Measurements from ENCODE around the gene SEMA3F. TPM values are rescaled to one million over a fixed set of nuclear protein-coding genes. Genes with fewer than 3 reads are reported as not detected.

The SEMA3F gene
- total RNA-seq, 2 donors from 2014 or later: 14.7 to 24.0 TPM

DNA sequence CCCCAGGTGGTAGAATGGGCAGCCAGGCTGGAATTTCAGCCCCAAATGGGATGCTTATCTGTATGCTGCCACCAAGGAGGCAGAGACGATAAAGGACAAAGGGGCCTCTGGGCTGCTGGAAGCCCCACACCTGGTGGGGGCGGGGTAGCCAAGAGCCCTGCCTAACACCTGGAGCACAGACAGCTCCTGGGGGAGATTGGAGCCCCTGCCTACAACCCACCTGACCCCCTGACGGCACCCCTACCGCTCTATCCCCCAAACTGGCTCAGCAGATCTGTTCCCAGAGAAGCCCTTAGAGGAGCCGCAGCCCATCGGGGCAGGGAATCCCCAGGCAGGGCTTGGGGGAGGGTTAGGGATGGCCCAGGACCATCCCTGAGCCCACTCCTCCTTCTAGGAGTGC lies 15.8 kb upstream of the SEMA3F start:
- intact Hi-C loops (cut with DNase I): no loop called here
- Histone ChIP-seq H3K9ac (ENCODE audit: low read depth in 2 of 2, low read length in 2 of 2) (no peak overlapping the region), H3K9me3 (no peaks in the 10 kb centered on the region), H3K27me3 (no peaks in the 10 kb centered on the region), H3K27ac (no peak overlapping the region), H3K36me3 (no peaks in the 10 kb centered on the region), H3K4me3 (no peak overlapping the region), H3K4me1 (no peaks in the 10 kb centered on the region)
- DNase-seq: no peak
- TF ChIP-seq, protein P1, sequence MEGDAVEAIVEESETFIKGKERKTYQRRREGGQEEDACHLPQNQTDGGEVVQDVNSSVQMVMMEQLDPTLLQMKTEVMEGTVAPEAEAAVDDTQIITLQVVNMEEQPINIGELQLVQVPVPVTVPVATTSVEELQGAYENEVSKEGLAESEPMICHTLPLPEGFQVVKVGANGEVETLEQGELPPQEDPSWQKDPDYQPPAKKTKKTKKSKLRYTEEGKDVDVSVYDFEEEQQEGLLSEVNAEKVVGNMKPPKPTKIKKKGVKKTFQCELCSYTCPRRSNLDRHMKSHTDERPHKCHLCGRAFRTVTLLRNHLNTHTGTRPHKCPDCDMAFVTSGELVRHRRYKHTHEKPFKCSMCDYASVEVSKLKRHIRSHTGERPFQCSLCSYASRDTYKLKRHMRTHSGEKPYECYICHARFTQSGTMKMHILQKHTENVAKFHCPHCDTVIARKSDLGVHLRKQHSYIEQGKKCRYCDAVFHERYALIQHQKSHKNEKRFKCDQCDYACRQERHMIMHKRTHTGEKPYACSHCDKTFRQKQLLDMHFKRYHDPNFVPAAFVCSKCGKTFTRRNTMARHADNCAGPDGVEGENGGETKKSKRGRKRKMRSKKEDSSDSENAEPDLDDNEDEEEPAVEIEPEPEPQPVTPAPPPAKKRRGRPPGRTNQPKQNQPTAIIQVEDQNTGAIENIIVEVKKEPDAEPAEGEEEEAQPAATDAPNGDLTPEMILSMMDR (IDR thresholded peaks at IDR 0.05): no peak

DNA sequence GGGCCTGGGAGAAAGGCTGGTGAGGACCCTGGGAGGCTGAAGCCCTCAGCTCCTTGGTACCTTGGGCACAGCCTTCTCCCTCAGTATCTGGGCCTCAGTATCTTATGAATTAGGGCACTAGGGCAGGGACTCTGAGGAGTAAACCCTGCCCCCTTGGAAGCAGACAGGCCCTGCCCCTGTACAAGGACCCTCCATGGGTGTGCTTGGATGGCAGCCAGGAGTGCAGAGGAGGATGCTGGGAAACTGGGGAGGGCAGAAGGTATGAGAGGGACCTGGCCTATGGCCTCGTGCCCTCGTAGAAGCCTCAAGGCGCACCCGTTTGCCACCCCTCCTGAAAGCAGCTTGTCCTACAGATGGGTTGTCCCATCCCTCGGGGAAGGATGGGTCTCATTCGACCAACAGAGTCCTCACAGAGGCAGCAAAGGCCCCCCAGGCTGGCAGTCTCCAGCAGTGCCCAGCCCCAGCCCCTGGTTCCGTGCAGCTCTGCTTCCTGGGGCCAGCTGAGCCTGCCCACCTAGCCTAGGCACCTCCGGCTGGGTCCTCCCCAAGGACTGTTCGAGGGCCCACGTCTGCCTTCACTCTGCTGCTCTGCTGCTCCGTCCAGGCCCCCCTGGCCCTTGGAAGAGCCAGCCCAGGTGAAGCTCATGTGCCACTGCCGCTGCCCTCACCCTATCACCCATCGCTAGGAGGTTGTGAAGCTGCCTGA lies 15.3 kb upstream of the SEMA3F start:
- no peak for DNase-seq
- Histone ChIP-seq H3K9me3 (no peaks in the 10 kb centered on the region), H3K4me3 (no peak overlapping the region), H3K27me3 (no peaks in the 10 kb centered on the region), H3K9ac (ENCODE audit: low read depth in 2 of 2, low read length in 2 of 2) (no peak overlapping the region), H3K4me1 (no peaks in the 10 kb centered on the region), H3K27ac (no peak overlapping the region), H3K36me3 (no peaks in the 10 kb centered on the region)
- intact Hi-C loops (cut with DNase I): no loop called here
- TF ChIP-seq, protein P1 (IDR thresholded peaks at IDR 0.05): no peak

DNA sequence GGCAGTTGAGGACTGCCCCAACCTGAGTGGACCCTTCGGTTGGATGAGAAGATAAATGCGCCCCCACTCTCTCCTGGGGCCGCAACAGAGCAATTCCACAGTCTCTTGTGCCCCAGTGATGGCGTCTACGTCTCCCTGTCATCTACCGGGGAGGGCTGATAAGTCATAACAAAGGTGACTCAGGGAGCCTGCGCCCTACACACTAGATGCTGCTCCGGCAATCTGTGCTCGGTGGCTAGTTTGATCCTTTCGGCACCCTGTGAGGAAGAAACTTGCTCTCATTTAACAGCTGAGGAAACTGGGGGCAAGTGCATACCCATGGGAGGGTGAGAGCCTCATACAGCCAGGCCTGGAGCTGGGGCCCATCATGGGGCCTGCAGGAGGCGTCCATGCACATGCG lies 14.1 kb upstream of the SEMA3F start:
- Histone ChIP-seq H3K36me3 (no peaks in the 10 kb centered on the region), H3K9me3 (no peaks in the 10 kb centered on the region), H3K27me3 (no peaks in the 10 kb centered on the region), H3K4me3 (no peak overlapping the region), H3K4me1 (no peaks in the 10 kb centered on the region), H3K27ac (no peak overlapping the region), H3K9ac (ENCODE audit: low read depth in 2 of 2, low read length in 2 of 2) (no peak overlapping the region)
- intact Hi-C loops (cut with DNase I): no loop called here
- DNase-seq: no peak
- TF ChIP-seq, protein P1 (IDR thresholded peaks at IDR 0.05): no peak

DNA sequence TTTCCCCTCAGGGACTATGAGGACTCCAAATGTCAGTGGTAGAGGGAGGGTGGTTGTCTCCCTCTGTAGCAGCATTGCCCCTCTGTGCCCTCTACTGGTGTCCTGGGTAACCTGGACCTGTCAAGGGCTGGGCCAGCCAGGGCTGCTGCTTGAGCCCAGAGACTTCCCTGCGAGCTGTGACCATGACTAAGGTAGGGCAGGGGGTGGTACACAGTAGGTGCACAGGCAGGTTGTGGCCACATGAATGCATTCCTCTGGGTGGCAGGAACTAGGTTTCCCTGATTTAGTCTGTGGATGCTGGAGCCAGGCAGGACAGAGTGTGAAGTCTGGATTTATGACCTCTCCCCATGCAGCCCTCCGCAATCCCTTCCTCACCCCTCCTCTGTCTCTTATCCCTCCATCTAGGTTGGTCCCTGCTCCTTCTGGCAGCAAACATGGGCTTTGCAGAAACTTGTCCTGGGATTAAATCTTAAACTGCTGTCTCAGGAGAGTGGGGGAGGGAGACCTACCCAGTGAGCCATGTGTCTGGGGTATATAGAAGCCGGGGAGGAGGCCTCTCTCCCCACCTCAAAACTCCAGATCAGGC lies 8.7 kb upstream of the SEMA3F start:
- intact Hi-C loops (cut with DNase I): no loop called here
- Histone ChIP-seq H3K9me3 (no peaks in the 10 kb centered on the region), H3K4me3 (no peak overlapping the region), H3K4me1 (no peaks in the 10 kb centered on the region), H3K27me3 (no peaks in the 10 kb centered on the region), H3K9ac (ENCODE audit: low read depth in 2 of 2, low read length in 2 of 2) (no peak overlapping the region), H3K36me3 (no peaks in the 10 kb centered on the region), H3K27ac (no peak overlapping the region)
- DNase-seq: no peak
- TF ChIP-seq, protein P1 (IDR thresholded peaks at IDR 0.05): no peak

DNA sequence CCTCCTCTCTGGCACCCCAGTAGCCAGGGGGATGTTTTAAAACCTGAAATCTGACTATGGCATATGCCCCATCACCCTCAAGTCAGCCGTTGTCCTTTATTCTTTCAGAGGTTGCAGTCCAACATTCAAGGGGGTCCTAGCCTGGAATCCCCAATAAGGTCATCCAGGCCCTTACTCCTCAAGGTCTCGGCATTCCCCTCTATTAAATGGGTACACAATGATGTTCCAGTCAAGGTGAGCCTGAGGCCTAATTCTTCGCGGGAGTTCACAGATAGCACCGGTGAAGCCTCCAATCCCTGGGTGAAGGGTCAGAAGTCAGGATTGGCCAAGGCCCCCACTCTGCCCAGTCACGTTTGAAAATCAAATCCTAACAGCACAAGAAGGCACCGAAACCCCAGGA lies 8.1 kb upstream of the SEMA3F start:
- Histone ChIP-seq H3K27ac (no peak overlapping the region), H3K4me3 (no peak overlapping the region), H3K9ac (ENCODE audit: low read depth in 2 of 2, low read length in 2 of 2) (no peak overlapping the region), H3K4me1 (no peaks in the 10 kb centered on the region), H3K9me3 (no peaks in the 10 kb centered on the region), H3K27me3 (no peaks in the 10 kb centered on the region), H3K36me3 (no peaks in the 10 kb centered on the region)
- no peak for DNase-seq
- intact Hi-C loops (cut with DNase I): no loop called here
- TF ChIP-seq, protein P1 (IDR thresholded peaks at IDR 0.05): no peak
